Left lobe of liver (tissue), 2 donors: ENCODE results near the gene NFYB. TPM values are rescaled to one million over a fixed set of nuclear protein-coding genes. Genes with fewer than 3 reads are reported as not detected.
"Not testable (repeated sequence)": the region's sequence is repeated elsewhere in the genome, so short reads cannot be mapped to it uniquely, and the experiment has no call there.

Source experiments
- ATAC-seq: fragments of 200-7000 bp; cut with Tn5 transposase; one replicate; pipeline ENCODE4 v1.9.1; 2020; ENCODE audit warnings: mild to moderate bottlenecking, moderate library complexity
- DNase-seq: peaks from one replicate; pipeline ENCODE4 v3.0.0-alpha.2; 2020; ENCODE audit warnings: low spot score
- total RNA-seq: library from RNA; stranded (reverse); gene quantifications from one replicate; pipeline ENCODE4 v1.2.1, GENCODE V29; 2021
- donor health status: DM: no; HTN: no; CAD: no; lungs with moderate emphysema.
- donor health status: DM: no; HTN: yes; CAD: no.

NFYB gene
- total RNA-seq, 1 donor from 2014 or later, result 15.4 TPM

GRCh38 chr12:104163028-104163427 is 25.0 kb upstream of the NFYB start:
- DNase-seq, ATAC-seq: not testable (repeated sequence)

GRCh38 chr12:104155711-104156555 is 17.9 kb upstream of the NFYB start:
- ATAC-seq (no peak), DNase-seq (no peak)

GRCh38 chr12:104154806-104155205 is 16.8 kb upstream of the NFYB start:
- ATAC-seq (no peak), DNase-seq (no peak)

GRCh38 chr12:104154286-104154685 is 16.3 kb upstream of the NFYB start:
- no peak for ATAC-seq
- no peak for DNase-seq

- ATAC-seq (no peak), DNase-seq (no peak)
Measured at GRCh38 chr12:104152685-104153241, 14.8 kb upstream of the NFYB start.

- ATAC-seq, result no peak
Measured at GRCh38 chr12:104150416-104150815, 12.4 kb upstream of the NFYB start.

GRCh38 chr12:104147346-104147745 is 9.3 kb upstream of the NFYB start:
- ATAC-seq (no peak), DNase-seq (no peak)

More at GRCh38 chr12:104150416-104150815, 12.4 kb upstream of the NFYB start:
- no peak for DNase-seq

GRCh38 chr12:104143918-104144317 is 5.9 kb upstream of the NFYB start:
- DNase-seq (no peak), ATAC-seq (no peak)

GRCh38 chr12:104143002-104143401 is 5.0 kb upstream of the NFYB start:
- DNase-seq (no peak), ATAC-seq (no peak)

GRCh38 chr12:104142543-104142942 is 4.5 kb upstream of the NFYB start:
- ATAC-seq (no peak), DNase-seq (no peak)

GRCh38 chr12:104138797-104139152 is 765 bp upstream of the NFYB start:
- no peak for DNase-seq
- no peak for ATAC-seq

GRCh38 chr12:104137001-104137901 is 759 bp downstream of the NFYB start:
- DNase-seq, result peak; percentile 61
- peak; percentile 20 for ATAC-seq

- no peak for ATAC-seq
- DNase-seq, result no peak
Measured at GRCh38 chr12:104136577-104136976, 1.4 kb downstream of the NFYB start.

GRCh38 chr12:104134882-104135281 is 3.1 kb downstream of the NFYB start:
- no peak for DNase-seq
- ATAC-seq, result no peak

GRCh38 chr12:104133866-104134265 is 4.1 kb downstream of the NFYB start:
- DNase-seq, result no peak
- no peak for ATAC-seq

- ATAC-seq (no peak), DNase-seq (no peak)
Measured at GRCh38 chr12:104133321-104133720, 4.7 kb downstream of the NFYB start.

GRCh38 chr12:104132351-104132956 is 5.6 kb downstream of the NFYB start:
- ATAC-seq (peak; percentile 67), DNase-seq (no peak)

GRCh38 chr12:104131609-104132008 is 6.4 kb downstream of the NFYB start:
- DNase-seq, result peak; percentile 78
- peak; percentile 89 for ATAC-seq

GRCh38 chr12:104130760-104131159 is 7.2 kb downstream of the NFYB start:
- DNase-seq (no peak), ATAC-seq (no peak)

- ATAC-seq (no peak), DNase-seq (no peak)
Measured at GRCh38 chr12:104126548-104126947, 11.5 kb downstream of the NFYB start.

GRCh38 chr12:104122298-104122697 is 15.7 kb downstream of the NFYB start:
- ATAC-seq (no peak), DNase-seq (no peak)
